DND-41 (cell line): ENCODE results near the gene RCAN1.

Experiments
- CTCF ChIP-seq: IDR thresholded peaks from 2 replicates; pipeline ENCODE4 v1.5.1; 2012; ENCODE audit warnings: borderline replicate concordance, low read length, moderate library complexity, mild to moderate bottlenecking; ENCODE audit not compliant: poor library complexity, severe bottlenecking; ENCODE audit errors: extremely low read depth
- EZH2 ChIP-seq: IDR thresholded peaks from 3 replicates; pipeline ENCODE4 v1.6.1; 2012; ENCODE audit warnings: borderline replicate concordance, low read depth, mild to moderate bottlenecking, moderate library complexity, low read length, inconsistent platforms; ENCODE audit not compliant: severe bottlenecking

GRCh38 chr21:34611528-34611927 is 3.4 kb downstream of the RCAN1 start:
- TF ChIP-seq CTCF (no peak), EZH2 (no peak)
